GM12892 (cell line): Measurements from ENCODE around the gene RPL35A. TPM values are rescaled to one million over a fixed set of nuclear protein-coding genes. Genes with fewer than 3 reads are reported as not detected.
"Not testable (repeated sequence)": the region's sequence is repeated elsewhere in the genome, so short reads cannot be mapped to it uniquely, and the experiment has no call there.

ENCODE experiments used
- DNase-seq: peaks from one replicate; pipeline ENCODE4 v3.0.0; 2011; ENCODE audit not compliant: insufficient read length
- FAIRE-seq: peaks from 2 replicates; lab custom pipeline; 2011; peaks lifted over from hg19 to GRCh38; lab: Jason Lieb, UNC
- POLR2A ChIP-seq: IDR thresholded peaks from 2 replicates; pipeline ENCODE4 v1.6.1; 2011; ENCODE audit warnings: low read depth, low read length, control low read depth
- POLR2AphosphoS5 ChIP-seq: IDR thresholded peaks from 2 replicates; pipeline ENCODE4 v1.6.1; 2011; ENCODE audit warnings: low read depth, low read length, control low read depth
- TAF1 ChIP-seq: IDR thresholded peaks from 2 replicates; pipeline ENCODE4 v1.6.1; 2011; ENCODE audit warnings: low read depth, mild to moderate bottlenecking, control low read depth, low read length, borderline replicate concordance
- polyA plus RNA-seq: library from polyadenylated mRNA; unstranded; fragments of >200 nt; gene quantifications from one replicate; pipeline ENCODE4 v1.2.1, GENCODE V29; 2012; ENCODE audit warnings: missing spikeins, inconsistent platforms; ENCODE audit not compliant: missing spikeins

Gene RPL35A
- polyA plus RNA-seq: 6,724 TPM

- DNase-seq: peak; percentile 48
- FAIRE-seq: peak; percentile 89
- TF ChIP-seq TAF1 (peak; percentile 97), POLR2A (peak; percentile 99), POLR2AphosphoS5 (peak; percentile 99)
Observed at GRCh38 chr3:197949778-197950676, at the start of gene RPL35A. Gene RPL35A, plus strand, starts transcription at chr3:197950190. Its CDS starts 778 bp downstream, at chr3:197950968.

GRCh38 chr3:197901626-197902025 lies 48.4 kb upstream of the RPL35A start:
- TF ChIP-seq POLR2A: no peak
- no peak for TF ChIP-seq POLR2AphosphoS5
- DNase-seq (no peak), FAIRE-seq (no peak)

- TF ChIP-seq POLR2AphosphoS5: no peak
- no peak for TF ChIP-seq POLR2A
- no peak for TF ChIP-seq TAF1
- peak; percentile 58 for FAIRE-seq
- peak; percentile 38 for DNase-seq
Observed at GRCh38 chr3:197906023-197906849, 43.8 kb upstream of the RPL35A start.

- DNase-seq: no peak
- TF ChIP-seq POLR2A (no peak), POLR2AphosphoS5 (no peak), TAF1 (no peak)
- FAIRE-seq: no peak
Observed at GRCh38 chr3:197906850-197907187, 43.2 kb upstream of the RPL35A start.

GRCh38 chr3:197907196-197907595 lies 42.8 kb upstream of the RPL35A start:
- TF ChIP-seq POLR2A (no peak), TAF1 (no peak), POLR2AphosphoS5 (no peak)
- DNase-seq: no peak
- no peak for FAIRE-seq

- not testable (repeated sequence) for DNase-seq, FAIRE-seq
Observed at GRCh38 chr3:197908550-197908949, 41.4 kb upstream of the RPL35A start.

- FAIRE-seq: no peak
- no peak for DNase-seq
- TF ChIP-seq TAF1 (no peak), POLR2AphosphoS5 (no peak), POLR2A (no peak)
Observed at GRCh38 chr3:197908957-197909701, 40.9 kb upstream of the RPL35A start.

GRCh38 chr3:197912741-197913476 lies 37.1 kb upstream of the RPL35A start:
- DNase-seq (no peak), FAIRE-seq (no peak)
- TF ChIP-seq POLR2AphosphoS5 (no peak), TAF1 (no peak), POLR2A (no peak)

- TF ChIP-seq TAF1 (no peak), POLR2A (no peak), POLR2AphosphoS5 (no peak)
- DNase-seq (no peak), FAIRE-seq (no peak)
Observed at GRCh38 chr3:197913641-197914380, 36.2 kb upstream of the RPL35A start.

GRCh38 chr3:197921429-197922275 lies 28.3 kb upstream of the RPL35A start:
- not testable (repeated sequence) for FAIRE-seq, DNase-seq
